Activated CD4-positive, alpha-beta T cell treated with anti-CD3 and anti-CD28 coated beads for 36 hours (primary cell): ENCODE results near the gene COPA. TPM values are rescaled to one million over a fixed set of nuclear protein-coding genes. Genes with fewer than 3 reads are reported as not detected.

Experiments used
- total RNA-seq, 2 experiments: library from RNA; stranded (reverse); gene quantifications; one replicate each; pipeline ENCODE4 v1.2.3, GENCODE V29; 2021

The COPA gene
- total RNA-seq, 2 experiments from 2014 or later = 125 to 148 TPM

Other genes starting within 250 kb of the COPA start
- 10 to 100 TPM; 29.2 to 33.8 TPM for gene IGSF8, start 244.6 kb downstream of the COPA start, total RNA-seq
- not detected for gene ATP1A2, start 227.5 kb downstream of the COPA start, total RNA-seq
- not detected for gene ATP1A4, start 191.6 kb downstream of the COPA start, total RNA-seq
- not detected for gene CASQ1, start 152.7 kb downstream of the COPA start, total RNA-seq
- gene PEA15, start 137.9 kb downstream of the COPA start, total RNA-seq = 10 to 100 TPM; 42.5 to 63.4 TPM
- 100 to 1,000 TPM; 116 to 135 TPM for gene DCAF8, start 80.7 kb downstream of the COPA start, total RNA-seq
- gene PEX19, start 58.1 kb downstream of the COPA start, total RNA-seq = 10 to 100 TPM; 49.2 to 55.8 TPM
- 10 to 100 TPM; 47.0 to 51.5 TPM for gene NCSTN, start 133 bp upstream of the COPA start, total RNA-seq
- under 1 TPM; 0.32 to 0.42 TPM for gene NHLH1, start 23.8 kb upstream of the COPA start, total RNA-seq
- under 1 TPM; 0.09 to 0.12 TPM for gene VANGL2, start 57.3 kb upstream of the COPA start, total RNA-seq
- 10 to 100 TPM; 45.9 to 55.0 TPM for gene SLAMF6, start 180.0 kb upstream of the COPA start, total RNA-seq
- gene CD84, start 236.2 kb upstream of the COPA start, total RNA-seq = 10 to 100 TPM; 14.8 to 17.8 TPM